ENCODE data around the gene SPON1.

DNA sequence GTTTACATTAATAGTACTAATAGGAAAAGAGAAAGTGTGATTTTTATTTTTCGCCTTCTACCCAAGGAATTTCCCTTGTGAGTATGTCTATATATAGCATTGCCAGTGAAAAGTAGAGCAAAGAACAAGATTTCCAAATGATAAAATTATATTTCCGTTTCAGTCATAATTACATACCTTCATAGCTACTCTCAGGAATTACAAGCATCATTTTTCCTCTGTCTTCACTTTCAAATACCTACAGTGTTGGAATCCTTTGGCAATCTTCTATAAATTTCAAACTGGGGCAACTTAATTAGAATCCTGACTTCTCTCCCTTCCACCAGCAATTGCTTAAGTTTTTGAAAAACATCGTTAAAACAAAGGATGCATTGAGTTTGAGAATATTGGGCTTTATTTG, 35.5 kb upstream of the SPON1 start:
- TF ChIP-seq, protein P1, sequence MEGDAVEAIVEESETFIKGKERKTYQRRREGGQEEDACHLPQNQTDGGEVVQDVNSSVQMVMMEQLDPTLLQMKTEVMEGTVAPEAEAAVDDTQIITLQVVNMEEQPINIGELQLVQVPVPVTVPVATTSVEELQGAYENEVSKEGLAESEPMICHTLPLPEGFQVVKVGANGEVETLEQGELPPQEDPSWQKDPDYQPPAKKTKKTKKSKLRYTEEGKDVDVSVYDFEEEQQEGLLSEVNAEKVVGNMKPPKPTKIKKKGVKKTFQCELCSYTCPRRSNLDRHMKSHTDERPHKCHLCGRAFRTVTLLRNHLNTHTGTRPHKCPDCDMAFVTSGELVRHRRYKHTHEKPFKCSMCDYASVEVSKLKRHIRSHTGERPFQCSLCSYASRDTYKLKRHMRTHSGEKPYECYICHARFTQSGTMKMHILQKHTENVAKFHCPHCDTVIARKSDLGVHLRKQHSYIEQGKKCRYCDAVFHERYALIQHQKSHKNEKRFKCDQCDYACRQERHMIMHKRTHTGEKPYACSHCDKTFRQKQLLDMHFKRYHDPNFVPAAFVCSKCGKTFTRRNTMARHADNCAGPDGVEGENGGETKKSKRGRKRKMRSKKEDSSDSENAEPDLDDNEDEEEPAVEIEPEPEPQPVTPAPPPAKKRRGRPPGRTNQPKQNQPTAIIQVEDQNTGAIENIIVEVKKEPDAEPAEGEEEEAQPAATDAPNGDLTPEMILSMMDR (conservative IDR thresholded peaks at IDR 0.05; ENCODE audit: low read length): no peak
- TF ChIP-seq EZH2phosphoT487 (IDR thresholded peaks at IDR 0.05; ENCODE audit: borderline replicate concordance): no peak

All from Loucy (cell line).